Inflammatory macrophage treated with lipopolysaccharide for 4 hours (primary cell): ENCODE results near the gene ANGPT4.

Experiments used
- DNase-seq: peaks from one replicate; pipeline ENCODE4 v3.0.0-alpha.2; 2020

ANGPT4 gene, protein sequence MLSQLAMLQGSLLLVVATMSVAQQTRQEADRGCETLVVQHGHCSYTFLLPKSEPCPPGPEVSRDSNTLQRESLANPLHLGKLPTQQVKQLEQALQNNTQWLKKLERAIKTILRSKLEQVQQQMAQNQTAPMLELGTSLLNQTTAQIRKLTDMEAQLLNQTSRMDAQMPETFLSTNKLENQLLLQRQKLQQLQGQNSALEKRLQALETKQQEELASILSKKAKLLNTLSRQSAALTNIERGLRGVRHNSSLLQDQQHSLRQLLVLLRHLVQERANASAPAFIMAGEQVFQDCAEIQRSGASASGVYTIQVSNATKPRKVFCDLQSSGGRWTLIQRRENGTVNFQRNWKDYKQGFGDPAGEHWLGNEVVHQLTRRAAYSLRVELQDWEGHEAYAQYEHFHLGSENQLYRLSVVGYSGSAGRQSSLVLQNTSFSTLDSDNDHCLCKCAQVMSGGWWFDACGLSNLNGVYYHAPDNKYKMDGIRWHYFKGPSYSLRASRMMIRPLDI

DNA sequence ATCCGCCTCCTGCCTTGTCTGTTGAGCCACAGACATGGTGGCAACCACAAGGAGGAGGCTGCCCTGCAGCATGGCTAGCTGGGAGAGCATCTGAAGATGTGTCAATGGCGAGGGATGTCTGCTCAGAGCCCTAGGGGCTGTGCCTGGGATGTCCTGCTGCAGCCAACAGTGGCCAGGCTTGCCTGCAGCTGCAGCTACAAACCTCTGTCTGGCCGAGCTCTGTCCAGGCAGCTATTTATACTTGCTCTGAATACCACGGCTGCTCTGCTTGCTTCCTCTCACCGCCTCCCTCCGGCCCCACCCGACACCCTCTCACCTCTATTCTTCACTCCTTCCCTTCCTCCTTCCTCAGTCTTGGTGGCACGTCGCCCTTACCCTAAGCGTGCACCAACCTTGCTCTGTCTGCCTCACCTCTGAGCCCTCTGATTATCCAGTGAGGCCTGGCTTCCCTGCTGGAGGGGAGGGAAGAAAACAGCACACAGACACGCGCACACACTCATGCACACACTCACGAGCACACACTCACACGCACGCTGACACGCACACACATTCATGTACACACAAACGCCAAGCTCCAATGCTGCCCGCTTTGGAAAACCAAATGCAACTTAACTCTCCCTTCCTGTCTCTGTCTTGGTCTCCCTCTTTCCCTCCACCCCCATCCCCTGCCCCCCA lies at the start of gene ANGPT4:
ANGPT4 (minus strand) TSS at position 210 of the 675 bp plus-strand sequence; CDS start at position 90, 120 bp downstream.
- no peak for DNase-seq

DNA sequence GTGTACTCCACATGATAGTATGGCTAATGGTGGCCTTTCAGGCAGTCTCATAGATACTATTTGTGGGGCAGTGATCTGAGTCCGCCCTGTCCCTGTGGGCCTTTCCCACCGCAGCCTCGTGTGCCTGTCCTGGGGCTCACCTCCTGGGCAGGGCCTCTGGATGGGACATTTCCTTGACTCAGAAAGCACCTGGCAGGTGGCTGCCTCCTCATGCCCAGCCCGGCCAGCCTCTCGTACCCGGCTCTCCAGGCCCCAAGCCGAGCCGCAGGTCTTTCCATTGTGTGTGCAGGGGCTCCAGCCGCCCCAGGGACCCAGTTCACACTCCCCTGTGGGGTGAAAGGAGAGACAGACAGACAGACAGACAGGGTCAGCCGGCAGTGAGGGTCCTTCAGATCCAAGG lies 47.7 kb upstream of the ANGPT4 start:
- no peak for DNase-seq

DNA sequence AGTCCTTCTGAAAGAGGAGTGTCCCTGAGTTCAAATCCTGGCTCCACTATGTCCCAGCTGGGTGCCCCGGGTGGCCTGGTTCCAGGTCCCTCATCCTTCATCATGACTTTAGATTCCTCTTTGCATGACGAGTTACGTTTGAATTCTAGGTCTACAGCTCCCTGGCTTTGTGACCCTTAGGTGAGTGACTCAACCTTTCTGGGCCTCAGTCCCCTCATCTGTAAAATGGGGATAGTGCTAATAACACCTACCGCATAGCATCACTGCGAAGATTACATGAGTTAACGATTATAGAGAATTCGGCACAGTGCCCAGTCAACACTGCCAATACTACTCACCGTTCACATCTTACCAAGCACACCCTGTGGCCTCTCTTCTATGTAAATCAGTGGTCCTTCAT lies 46.5 kb upstream of the ANGPT4 start:
- DNase-seq: no peak

DNA sequence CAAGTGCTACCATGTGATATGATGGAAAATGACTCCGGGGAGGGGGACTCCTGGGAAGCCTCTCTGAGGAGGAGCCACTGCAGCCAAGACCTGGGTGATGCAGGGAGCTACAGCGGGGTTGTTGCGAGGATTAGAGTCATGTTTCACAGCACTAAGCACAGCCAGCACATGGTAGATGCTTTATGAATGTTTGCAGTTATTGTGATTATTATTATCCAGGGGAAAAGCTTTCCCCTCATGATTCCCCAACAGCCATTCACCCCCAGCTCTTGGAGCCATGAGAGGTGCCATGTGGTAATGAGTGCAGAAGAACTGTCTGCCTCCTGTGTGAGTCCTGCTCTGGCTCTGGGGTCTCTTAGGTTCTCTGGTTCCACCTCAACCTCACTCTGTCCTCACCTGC lies 46.1 kb upstream of the ANGPT4 start:
- DNase-seq: no peak

DNA sequence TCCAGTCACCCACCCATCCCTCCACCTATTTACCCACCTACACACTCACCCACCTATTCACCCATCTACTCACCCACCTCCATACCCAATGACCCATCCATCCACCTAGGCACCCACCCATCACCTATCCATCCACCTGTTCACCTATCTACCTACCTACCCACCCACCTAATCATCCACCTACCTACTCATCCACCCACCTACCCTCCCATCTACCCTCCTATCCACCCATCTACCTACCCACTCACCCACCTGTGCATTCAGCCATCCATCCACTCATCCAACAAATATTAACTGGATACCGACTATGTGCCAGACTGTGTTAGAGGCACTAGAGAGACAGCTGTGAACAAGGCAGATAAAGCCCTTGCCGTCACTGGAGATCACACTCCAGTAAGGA lies 45.6 kb upstream of the ANGPT4 start:
- DNase-seq: no peak

DNA sequence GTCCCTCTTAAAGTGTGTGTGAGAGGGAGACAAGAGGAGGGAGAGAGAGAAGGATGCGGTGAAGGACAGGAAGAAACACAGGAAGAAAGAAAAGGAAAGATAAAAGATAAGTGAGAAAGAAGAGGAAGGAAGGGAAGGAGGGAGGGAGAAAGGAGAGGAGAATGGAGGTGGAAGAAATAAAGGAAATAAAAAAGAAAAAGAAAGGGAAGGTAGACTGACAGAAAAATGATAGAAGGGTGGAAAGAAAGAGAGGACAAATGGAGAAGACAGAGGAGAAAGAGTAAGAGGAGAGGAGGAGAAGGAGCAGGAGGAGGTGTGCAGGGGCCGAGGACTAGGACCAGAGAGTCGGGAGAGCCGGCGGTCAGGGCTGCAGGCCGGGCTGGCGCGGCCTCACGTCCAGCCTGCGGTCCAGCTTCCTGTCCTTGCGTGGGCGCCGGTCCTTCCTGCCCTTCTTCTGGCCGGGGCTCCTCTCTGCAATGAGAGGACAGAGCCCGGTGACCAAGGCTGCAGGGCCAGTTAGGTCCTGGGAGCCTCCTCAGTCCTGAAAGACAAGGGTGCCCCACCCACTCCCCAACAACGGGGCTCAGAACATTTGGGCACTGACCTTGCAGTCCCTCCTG lies 44.0 kb upstream of the ANGPT4 start:
- DNase-seq: no peak

DNA sequence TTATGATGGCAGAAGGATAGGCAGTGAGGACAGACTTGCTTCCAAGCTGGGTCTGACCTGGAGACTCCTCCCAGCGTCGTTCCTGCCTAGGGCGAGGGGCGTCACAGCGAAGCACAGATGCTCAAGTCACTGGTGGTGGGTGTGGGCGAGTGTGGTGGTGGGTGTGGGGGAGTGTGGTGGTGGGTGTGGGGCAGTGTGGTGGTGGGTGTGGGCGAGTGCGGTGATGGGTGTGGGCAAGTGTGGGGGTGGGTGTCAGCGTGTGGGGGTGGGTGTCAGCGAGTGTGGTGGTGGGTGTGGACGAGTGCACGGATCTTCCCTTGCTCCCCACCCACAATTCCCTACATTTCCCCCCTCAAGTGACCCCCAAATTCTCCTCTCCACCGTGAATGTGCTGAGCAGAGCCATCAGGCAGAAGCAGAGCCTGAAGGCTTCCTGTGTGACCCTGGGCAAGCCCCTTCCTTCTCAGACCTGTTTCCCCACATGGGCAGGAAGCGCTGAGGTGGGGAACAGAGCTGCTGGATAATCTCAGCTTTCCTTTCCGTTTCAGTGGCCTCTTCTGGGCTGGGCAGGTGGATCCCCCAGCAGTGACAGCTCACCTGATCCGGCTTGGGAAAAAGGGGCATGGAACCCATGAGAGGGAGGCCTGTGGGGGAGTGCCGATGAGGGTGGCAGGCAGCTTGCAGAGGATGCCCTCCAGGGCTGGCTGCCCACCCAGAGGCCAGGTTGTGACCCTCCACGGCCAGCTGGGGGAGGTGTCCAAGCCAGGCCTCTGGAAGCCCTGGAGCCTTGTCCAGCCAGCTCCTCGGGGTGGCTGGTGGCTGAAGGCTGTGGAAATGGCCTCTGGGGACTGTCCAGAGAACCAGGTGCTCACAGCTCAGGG lies 43.0 kb upstream of the ANGPT4 start:
- no peak for DNase-seq

DNA sequence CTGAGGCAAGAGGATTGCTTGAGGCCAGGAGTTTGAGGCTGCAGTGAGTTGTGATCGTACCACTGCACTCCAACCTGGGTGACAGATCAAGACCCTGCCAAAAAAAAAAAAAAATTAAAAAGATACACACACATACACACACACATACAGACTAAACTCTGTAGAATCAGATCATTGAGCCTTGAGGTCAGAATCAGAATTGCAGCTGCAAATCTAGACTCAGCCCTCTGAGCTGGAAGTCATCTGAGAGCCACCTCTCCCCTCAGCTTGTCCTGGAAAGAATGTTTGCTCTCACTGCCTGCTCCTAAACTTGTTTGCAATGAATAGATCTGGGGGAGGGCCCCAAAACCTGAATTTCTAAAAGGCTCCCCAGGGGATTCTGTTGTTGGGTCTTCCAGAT lies 41.4 kb upstream of the ANGPT4 start:
- DNase-seq: no peak

DNA sequence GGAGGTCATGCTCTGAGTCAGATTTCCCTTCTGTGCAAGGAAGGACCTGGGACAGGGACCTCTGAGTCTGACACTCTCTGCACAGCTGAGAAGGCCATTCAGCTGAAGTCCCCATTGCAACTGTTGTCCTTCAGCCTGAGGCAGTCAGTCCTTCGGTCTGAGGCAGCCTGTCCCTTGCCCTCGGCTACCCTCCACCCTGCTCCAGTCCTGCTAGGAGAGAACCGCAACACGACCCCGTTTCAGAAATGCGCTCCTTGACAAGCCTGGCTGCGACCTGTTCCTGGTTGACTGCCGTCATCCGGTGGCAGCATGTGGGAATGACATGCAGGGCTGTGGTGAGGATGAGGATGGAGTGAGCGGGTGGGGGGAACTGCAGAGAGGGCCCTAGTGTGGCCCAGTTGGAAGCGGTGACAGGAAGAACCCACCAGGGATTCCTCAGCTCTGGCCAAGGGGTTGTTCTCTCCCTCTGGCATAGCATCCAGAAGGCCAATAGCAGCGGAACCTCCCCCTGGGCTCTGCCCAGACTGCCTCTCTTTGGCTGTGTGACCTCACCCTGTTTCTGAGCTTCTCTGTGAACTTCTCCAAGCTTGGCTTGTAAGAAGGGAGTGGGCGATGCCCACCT lies 40.3 kb upstream of the ANGPT4 start:
- peak; percentile 56 for DNase-seq

DNA sequence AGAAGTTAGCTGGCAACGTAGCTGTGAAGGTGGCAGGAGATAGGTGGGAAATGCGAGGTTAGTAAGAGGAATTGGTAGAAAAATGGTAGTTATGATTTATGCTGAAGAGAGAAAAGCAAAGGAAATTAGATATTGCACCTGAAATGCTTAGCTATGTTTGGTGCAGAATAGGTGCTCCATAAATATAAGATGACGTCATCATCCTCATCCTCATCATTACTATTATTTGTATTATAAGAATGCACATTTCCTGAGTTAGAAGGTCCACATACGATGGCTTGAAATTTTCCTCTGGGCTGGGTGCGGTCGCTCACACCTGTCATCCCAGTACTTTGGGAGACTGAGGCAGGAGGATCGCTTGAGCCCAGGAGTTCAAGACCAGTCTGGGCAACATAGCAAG lies 39.5 kb upstream of the ANGPT4 start:
- no peak for DNase-seq

DNA sequence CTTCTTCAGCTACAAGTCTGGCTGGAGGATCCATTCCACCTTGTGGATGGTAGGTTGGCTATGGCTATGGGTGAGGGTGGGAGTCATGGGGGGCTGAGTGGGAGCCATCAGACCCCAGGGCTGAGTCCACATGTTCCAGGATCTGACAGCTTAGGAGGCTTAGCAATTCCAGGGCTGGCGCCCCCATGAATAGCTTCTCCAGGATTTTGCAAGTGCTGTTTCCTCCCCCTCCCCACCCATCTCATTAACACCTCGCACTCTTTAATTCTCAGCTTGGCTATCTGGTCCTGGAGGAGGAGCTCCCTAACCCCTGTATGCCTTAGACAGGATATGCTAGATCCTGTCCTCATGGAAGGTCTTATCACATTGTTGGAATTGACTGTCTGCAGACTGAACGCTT lies 39.0 kb upstream of the ANGPT4 start:
- DNase-seq: no peak

DNA sequence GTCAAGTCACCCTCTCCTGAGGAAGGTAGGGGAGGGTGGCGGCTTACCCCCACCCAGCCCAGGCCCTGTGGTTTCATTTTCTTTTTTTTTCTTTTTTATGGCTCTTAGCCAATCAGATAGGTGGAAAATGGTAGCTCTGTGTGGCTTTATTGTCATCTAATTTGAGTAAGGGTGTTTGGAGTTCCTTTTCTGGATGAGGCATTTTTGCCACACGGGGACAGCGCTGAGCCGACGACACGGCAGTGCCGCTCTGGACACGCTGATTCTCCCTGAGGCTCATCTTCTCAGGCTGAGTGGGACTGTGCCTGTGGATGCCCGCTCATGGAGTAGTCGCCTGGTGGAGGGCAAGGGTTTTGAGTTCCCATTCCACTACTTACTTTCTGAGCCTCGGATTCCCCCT lies 37.6 kb upstream of the ANGPT4 start:
- DNase-seq: no peak

DNA sequence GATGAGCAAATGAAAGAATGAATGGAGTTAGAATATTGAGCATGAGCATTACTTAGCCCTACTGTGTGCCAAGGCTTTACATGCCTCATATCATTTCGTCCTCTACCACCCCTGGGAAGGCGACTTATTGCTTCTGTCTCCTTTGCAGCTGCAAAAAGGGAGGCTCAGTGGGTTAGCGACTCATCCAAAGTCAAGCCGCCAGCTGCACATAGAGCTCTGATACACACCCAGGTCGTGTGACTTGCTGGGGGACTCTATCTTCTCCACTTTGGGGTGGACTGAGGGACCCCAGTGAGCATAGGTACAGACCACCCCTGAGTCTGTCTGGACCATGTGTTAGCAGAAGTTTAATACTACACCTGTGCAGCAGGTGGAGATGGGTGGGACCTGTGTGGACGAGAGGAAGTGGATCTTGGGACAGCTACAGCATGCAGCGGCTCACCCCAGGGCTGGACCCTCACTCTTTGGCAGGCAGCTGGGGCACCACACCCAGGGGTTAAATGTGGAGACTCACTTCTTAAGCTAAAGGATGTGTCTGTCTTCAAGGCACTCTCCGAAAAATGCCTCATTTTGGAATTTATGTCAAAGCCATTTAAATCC lies 36.2 kb upstream of the ANGPT4 start:
- no peak for DNase-seq

DNA sequence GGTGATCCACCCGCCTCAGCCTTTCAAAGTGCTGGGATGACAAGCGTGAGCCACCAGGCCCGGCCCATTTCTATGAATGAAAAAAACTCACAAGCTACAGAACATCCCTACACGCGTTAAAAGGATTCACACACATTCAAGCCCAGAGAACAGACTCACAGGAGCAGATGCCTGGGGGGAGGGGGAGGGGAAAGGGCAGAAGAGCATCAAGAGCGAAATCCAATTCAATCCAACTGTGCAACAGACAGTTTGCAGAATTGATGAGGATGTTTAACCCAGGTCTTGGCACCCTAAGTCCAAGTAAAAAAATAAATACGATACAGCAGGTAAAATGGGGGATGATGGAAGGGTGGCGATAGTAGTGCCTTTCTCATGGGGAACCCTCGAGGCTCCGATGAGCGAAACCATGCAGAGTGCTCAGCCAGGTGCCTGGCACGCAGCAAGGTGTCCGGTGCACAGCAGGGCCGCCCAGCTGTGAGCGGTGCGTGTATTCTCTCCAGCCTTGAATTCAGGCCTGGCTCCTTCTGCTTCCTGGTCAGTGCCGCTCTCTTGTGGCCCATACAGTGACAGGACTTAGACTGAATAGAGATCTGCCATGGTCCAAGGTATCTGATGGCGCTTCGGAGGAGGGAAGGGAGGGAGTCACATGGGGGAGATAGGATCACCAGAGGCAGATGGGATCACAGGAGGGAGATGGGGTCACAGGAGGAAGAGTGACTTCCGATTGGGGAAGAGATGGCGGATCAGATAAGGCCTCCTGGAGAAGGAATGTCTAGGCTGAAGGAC lies 35.4 kb upstream of the ANGPT4 start:
- DNase-seq: no peak

DNA sequence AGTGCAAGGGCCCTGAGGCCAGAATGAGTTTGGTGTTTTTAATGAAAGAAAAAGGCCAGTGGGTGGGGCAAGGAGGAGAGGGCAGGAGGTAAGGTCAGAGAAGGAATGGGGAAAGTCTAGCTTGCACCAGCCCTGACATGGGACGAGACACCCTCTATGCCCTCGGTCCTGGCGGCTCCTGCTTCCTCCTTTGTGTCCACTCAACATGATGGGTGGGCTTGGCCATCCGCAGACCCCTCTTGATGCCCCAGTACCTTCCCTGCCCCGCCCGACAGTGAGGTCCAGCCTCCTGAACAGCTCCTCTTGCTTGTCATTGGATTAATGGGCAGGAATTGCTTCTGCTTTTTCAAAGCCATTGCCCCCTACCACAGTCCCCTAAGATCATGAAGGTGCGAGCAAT lies 33.6 kb upstream of the ANGPT4 start:
- no peak for DNase-seq

DNA sequence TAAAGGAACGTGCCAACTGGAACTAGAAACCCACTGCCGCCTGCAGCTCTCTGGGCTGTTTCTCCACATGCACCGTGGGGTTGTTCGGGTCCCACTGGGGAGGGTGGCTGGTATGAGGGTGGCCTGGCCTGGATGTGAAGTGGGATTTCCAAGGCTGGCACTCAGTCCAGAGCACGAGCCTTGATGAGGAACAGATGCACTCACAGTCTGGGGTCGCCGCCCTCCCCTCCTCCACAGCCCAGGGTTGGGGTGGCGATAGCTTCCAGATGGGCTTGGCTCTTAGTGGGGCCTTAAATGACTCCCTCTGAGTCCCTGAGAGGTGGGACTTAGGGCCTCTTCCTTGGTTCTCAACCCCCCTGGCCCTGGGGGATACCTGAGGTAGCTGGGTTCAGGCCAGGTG lies 30.7 kb upstream of the ANGPT4 start:
- DNase-seq: no peak

DNA sequence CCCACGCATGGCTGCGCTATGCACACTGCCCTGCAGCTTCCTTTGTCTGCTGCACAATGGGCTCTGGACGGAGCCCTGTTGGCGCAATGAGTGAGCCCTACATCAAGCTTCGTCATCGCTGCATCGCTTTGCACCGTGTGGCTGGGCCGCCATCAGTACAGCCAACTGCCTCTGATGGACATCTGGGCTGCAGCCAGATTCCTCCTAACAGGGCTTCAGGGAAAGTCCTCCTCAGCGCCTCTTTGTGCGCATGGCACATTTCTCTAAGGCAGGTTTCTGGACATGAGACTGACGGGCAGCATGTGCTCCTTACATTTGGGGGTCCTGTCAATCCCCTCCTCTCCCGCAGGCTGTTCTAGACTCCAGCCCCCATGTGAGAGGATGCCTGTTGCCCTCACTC lies 29.7 kb upstream of the ANGPT4 start:
- DNase-seq: no peak

DNA sequence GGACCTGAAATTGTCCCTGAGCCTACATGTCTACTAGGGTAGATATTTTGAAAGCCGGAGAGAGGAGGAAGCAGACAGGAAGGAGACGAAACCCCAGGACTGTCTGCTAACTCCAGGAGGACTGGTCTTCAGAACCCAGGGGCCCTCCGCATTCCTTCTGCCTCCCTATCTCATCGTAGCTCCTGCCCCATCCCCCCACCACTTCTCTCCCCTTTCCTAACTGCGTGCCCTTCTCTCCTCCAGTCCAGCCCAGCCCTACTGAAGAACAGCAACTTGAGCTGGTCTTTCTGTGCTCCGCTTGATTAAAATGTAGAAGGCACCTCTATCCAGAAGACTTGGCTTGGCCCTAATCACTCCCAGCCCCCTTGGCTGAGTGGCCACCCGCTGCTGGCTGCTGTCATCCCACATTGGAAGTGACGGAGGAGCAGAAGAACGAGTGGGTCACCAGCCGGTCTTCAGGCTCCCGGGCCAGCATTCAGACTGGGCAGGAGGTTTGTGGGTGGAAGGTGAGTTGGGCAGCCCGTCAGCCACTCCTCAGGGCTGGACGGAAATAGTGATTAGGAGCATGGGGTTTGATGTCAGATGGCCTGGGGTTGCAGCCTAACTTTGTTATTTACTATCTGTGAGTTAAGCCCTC lies 28.8 kb upstream of the ANGPT4 start:
- DNase-seq: no peak

DNA sequence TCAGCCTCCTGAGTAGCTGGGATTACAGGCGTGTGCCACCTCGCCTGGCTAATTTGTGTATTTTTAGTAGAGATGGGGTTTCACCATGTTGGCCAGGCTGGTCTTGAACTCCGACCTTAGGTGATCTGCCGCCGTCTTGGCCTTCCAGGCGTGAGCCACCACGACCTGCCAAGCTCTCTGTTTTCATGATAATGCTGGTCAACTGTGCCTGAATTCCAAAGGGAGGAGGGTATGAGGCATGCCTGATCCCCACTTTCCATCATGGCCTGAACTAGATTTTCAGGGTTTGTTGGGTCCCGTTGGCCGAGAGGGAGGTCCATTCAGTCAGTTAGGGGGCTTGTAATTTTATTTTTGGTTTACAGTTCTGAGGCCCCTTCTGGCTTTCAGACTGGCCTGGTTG lies 28.0 kb upstream of the ANGPT4 start:
- DNase-seq: no peak

DNA sequence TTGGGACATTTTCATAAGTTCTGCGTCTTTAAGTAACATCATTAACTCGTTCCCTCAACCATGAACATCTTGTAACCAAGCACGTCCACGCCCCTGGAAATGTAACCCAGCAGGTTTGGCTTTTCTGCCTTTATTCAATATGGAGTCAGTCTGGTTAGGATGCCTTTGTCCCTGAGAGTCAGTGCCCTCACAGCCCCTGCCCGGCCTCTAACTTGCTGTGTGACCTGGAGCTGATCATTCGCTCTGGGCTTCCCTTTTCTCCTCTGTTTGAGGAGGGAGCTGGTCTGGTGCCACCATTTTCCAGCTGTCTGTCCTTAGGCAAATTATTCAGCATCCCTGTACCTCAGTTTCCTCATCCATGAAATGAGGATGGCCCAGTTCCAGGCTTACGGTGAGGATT lies 26.5 kb upstream of the ANGPT4 start:
- no peak for DNase-seq

DNA sequence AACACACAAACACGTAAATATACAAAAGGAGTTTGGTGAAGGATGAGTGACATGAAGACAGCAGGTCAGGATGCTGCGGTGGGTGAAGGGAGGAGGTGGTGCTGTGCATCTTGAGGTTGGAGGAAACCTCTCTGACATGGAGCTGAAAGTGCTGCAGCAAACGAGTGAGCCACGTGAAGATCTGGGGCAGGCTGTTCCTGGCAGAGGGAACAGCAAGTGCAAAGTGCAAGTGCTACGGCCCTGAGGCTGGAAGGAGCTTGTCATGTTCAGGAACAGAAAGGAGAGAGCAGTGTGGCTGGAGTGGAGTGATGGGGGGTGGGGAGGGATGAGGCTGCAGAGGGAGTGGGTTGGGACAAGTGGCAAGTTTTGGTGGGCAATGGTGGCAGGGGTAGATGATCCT lies 24.8 kb upstream of the ANGPT4 start:
- DNase-seq: no peak
